HEK293 (cell line): Measurements from ENCODE around the gene ZNF518B.

Source experiments
- CTCF ChIA-PET: fragments of 350-600 bp; formaldehyde crosslinking; extraction: SDS; loops from one replicate; lab custom pipeline; 2021; ENCODE audit warnings: antibody characterized with exemption; lab: Yijun Ruan, JAX
- POLR2A ChIA-PET: fragments of 300-600 bp; formaldehyde crosslinking; extraction: SDS; loops from one replicate; lab custom pipeline; 2020; ENCODE audit warnings: antibody characterized with exemption, inconsistent platforms; lab: Yijun Ruan, JAX
- H3K27ac ChIP-seq: fragments of 200-500 bp; sonication (Bioruptor generic); 2 replicates; pipeline ENCODE4 v1.5.1; 2014; ENCODE audit warnings: low read depth, low read length, control low read depth, inconsistent platforms; ENCODE audit errors: extremely low read depth
- H3K36me3 ChIP-seq, 2 experiments: fragments of 200-500 bp in 1 of 2; sonication (Bioruptor generic) in 1 of 2; 1 replicate in 1 of 2; 2 replicates in 1 of 2; pipeline ENCODE4 v1.5.1; 2014 to 2017; ENCODE audit warnings: inconsistent platforms in 2 of 2, low read length in 2 of 2; ENCODE audit not compliant: control insufficient read depth in 2 of 2, insufficient read depth in 1 of 2
- H3K4me1 ChIP-seq: fragments of 200-500 bp; sonication (Bioruptor generic); 2 replicates; pipeline ENCODE4 v1.5.1; 2014; ENCODE audit warnings: mild to moderate bottlenecking, low read length, inconsistent platforms; ENCODE audit not compliant: control insufficient read depth, insufficient read depth
- H3K4me3 ChIP-seq: 2 replicates; pipeline ENCODE4 v1.5.1; 2011; ENCODE audit warnings: low read depth, mild to moderate bottlenecking, control low read depth, low read length, moderate library complexity
- H3K9me3 ChIP-seq: fragments of 200-500 bp; sonication (Bioruptor generic); 2 replicates; pipeline ENCODE4 v1.5.1; 2014; ENCODE audit warnings: low read depth, low read length, inconsistent platforms; ENCODE audit not compliant: control insufficient read depth, insufficient read depth
- HOXA7 ChIP-seq: sonication (generic); formaldehyde crosslinking; IDR thresholded peaks from 2 replicates; pipeline ENCODE4 v1.8.1; 2022; ENCODE audit warnings: missing genetic modification reagents, borderline replicate concordance
- HOXD13 ChIP-seq: sonication (generic); formaldehyde crosslinking; IDR thresholded peaks from 2 replicates; pipeline ENCODE4 v1.8.0; 2022; ENCODE audit warnings: missing genetic modification reagents, borderline replicate concordance
- IKZF3 ChIP-seq: fragments of 450-650 bp; IDR thresholded peaks from 2 replicates; pipeline ENCODE4 v1.5.0; 2018; ENCODE audit warnings: missing biosample characterization, mild to moderate bottlenecking, missing genetic modification characterization, moderate library complexity
- KLF10 ChIP-seq: fragments of 450-650 bp; IDR thresholded peaks from 2 replicates; pipeline ENCODE4 v1.5.1; 2018; ENCODE audit warnings: missing biosample characterization, mild to moderate bottlenecking, missing genetic modification characterization
- PRDM4 ChIP-seq: fragments of 450-650 bp; formaldehyde crosslinking; IDR thresholded peaks from 2 replicates; pipeline ENCODE4 v1.5.1; 2017; ENCODE audit warnings: missing biosample characterization, missing genetic modification characterization
- ZNF10 ChIP-seq: fragments of 450-650 bp; formaldehyde crosslinking; IDR thresholded peaks from 2 replicates; pipeline ENCODE4 v1.5.1; 2017; ENCODE audit warnings: missing biosample characterization, missing genetic modification characterization
- ZNF280D ChIP-seq: fragments of 450-650 bp; formaldehyde crosslinking; IDR thresholded peaks from 2 replicates; pipeline ENCODE4 v1.5.1; 2016; ENCODE audit warnings: missing biosample characterization, missing genetic modification characterization
- ZNF324 ChIP-seq: fragments of 450-650 bp; formaldehyde crosslinking; IDR thresholded peaks from 2 replicates; pipeline ENCODE4 v1.5.1; 2016; ENCODE audit warnings: missing biosample characterization, missing genetic modification characterization
- ZNF354C ChIP-seq: fragments of 450-650 bp; formaldehyde crosslinking; IDR thresholded peaks from 2 replicates; pipeline ENCODE4 v1.5.1; 2016; ENCODE audit warnings: missing biosample characterization, missing genetic modification characterization, low read depth, borderline replicate concordance
- ZNF423 ChIP-seq: fragments of 450-650 bp; formaldehyde crosslinking; IDR thresholded peaks from 2 replicates; pipeline ENCODE4 v1.5.1; 2016; ENCODE audit warnings: missing biosample characterization, missing genetic modification characterization
- TF ChIP-seq, protein P1 (sequence below): fragments of 450-650 bp; formaldehyde crosslinking; IDR thresholded peaks from 2 replicates; pipeline ENCODE4 v1.5.1; 2016; ENCODE audit warnings: missing biosample characterization, missing genetic modification characterization
- TF ChIP-seq, protein P2 (sequence below): fragments of 450-650 bp; formaldehyde crosslinking; IDR thresholded peaks from 2 replicates; pipeline ENCODE4 v1.5.1; 2016; ENCODE audit warnings: missing biosample characterization, missing genetic modification characterization

Gene ZNF518B

DNA sequence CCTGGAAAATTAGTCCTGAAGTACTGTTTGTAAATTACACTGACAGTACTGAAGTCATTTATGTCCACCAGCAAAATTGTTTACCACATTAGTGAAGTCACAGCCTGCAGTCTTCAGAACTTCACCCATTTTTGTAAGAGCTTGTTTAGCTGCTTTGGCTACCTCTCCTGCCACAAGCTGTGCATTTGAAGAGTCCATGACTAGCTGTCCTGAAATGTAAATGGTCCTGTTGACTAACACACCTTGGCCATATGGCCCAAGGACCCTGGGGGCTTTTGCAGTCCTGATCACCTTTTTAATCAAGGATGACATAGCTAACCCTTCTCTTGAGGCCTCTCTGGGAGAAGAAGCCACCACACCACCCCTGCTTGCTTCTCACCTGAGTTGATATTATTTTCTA lies 21.4 kb upstream of the ZNF518B start (continued):
- no peak for TF ChIP-seq IKZF3 (tag by site-specific recombination)
- TF ChIP-seq ZNF280D (tag by site-specific recombination) = no peak

DNA sequence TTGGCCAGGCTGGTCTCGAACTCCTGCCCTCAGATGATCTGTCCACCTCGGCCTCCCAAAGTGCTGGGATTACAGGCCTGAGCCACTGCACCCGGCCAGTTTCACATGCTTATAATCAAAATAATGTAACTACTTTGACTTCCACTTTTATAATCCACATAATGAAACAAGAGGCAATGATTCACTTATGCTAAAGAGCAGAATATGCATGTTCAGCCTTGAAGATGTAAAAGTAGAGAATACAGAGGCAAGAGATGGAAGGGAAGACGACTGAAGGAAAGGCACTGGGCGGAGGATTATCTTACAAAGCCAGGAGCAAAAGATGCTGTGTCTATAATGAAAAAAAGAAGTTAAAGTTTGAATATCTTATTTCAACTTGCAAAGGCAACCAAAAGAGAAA lies 13.3 kb upstream of the ZNF518B start:
- H3K4me1 ChIP-seq = no peaks in the 10 kb centered on the region
- TF ChIP-seq HOXA7 (CRISPR knock-in tag) (no peak), ZNF324 (tag by site-specific recombination) (no peak), ZNF423 (tag by site-specific recombination) (no peak), IKZF3 (tag by site-specific recombination) (no peak)
- TF ChIP-seq, protein P1, sequence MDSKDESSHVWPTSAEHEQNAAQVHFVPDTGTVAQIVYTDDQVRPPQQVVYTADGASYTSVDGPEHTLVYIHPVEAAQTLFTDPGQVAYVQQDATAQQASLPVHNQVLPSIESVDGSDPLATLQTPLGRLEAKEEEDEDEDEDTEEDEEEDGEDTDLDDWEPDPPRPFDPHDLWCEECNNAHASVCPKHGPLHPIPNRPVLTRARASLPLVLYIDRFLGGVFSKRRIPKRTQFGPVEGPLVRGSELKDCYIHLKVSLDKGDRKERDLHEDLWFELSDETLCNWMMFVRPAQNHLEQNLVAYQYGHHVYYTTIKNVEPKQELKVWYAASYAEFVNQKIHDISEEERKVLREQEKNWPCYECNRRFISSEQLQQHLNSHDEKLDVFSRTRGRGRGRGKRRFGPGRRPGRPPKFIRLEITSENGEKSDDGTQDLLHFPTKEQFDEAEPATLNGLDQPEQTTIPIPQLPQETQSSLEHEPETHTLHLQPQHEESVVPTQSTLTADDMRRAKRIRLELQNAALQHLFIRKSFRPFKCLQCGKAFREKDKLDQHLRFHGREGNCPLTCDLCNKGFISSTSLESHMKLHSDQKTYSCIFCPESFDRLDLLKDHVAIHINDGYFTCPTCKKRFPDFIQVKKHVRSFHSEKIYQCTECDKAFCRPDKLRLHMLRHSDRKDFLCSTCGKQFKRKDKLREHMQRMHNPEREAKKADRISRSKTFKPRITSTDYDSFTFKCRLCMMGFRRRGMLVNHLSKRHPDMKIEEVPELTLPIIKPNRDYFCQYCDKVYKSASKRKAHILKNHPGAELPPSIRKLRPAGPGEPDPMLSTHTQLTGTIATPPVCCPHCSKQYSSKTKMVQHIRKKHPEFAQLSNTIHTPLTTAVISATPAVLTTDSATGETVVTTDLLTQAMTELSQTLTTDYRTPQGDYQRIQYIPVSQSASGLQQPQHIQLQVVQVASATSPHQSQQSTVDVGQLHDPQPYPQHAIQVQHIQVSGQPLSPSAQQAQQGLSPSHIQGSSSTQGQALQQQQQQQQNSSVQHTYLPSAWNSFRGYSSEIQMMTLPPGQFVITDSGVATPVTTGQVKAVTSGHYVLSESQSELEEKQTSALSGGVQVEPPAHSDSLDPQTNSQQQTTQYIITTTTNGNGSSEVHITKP = no peak
- H3K4me3 ChIP-seq = no peak overlapping the region
- H3K9me3 ChIP-seq = no peaks in the 10 kb centered on the region
- ChIA-PET CTCF (no interaction called here), POLR2A (no interaction called here)
- H3K27ac ChIP-seq = no peak overlapping the region
- no peaks in the 10 kb centered on the region for H3K36me3 ChIP-seq

GRCh38 chr4:10466161-10466560 lies 8.9 kb upstream of the ZNF518B start:
- Histone ChIP-seq H3K9me3 (no peaks in the 10 kb centered on the region), H3K27ac (no peak overlapping the region), H3K4me3 (no peak overlapping the region), H3K4me1 (no peaks in the 10 kb centered on the region), H3K36me3 (no peaks in the 10 kb centered on the region)
- ChIA-PET POLR2A (no interaction called here), CTCF (no interaction called here)
- no peak for TF ChIP-seq KLF10 (tag by site-specific recombination)
- no peak for TF ChIP-seq ZNF10 (tag by site-specific recombination)
- TF ChIP-seq, protein P2, sequence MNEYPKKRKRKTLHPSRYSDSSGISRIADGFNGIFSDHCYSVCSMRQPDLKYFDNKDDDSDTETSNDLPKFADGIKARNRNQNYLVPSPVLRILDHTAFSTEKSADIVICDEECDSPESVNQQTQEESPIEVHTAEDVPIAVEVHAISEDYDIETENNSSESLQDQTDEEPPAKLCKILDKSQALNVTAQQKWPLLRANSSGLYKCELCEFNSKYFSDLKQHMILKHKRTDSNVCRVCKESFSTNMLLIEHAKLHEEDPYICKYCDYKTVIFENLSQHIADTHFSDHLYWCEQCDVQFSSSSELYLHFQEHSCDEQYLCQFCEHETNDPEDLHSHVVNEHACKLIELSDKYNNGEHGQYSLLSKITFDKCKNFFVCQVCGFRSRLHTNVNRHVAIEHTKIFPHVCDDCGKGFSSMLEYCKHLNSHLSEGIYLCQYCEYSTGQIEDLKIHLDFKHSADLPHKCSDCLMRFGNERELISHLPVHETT = no peak
- no peak for TF ChIP-seq HOXD13
- no peak for TF ChIP-seq ZNF354C (tag by site-specific recombination)
- TF ChIP-seq PRDM4 (tag by site-specific recombination) = no peak
- TF ChIP-seq, protein P1 = no peak
